Keratinocyte (primary cell): ENCODE results near the gene CMTM7. TPM values are rescaled to one million over a fixed set of nuclear protein-coding genes. Genes with fewer than 3 reads are reported as not detected.

Experiments
- DNase-seq: peaks from one replicate; pipeline ENCODE4 v3.0.0-alpha.2; 2011; ENCODE audit warnings: low read depth, missing footprints, low spot score
- FAIRE-seq: peaks from 2 replicates; lab custom pipeline; 2011; peaks lifted over from hg19 to GRCh38; lab: Jason Lieb, UNC
- H2AFZ ChIP-seq: 2 replicates; pipeline ENCODE4 v1.6.0; 2012; ENCODE audit warnings: low read length, control low read depth, inconsistent platforms; ENCODE audit not compliant: control insufficient read depth
- H3K27ac ChIP-seq: 2 replicates; pipeline ENCODE4 v1.5.1; 2011; ENCODE audit warnings: low read length; ENCODE audit not compliant: control insufficient read depth, insufficient read depth
- H3K27me3 ChIP-seq: 3 replicates; pipeline ENCODE4 v1.6.0; 2011; ENCODE audit warnings: low read length; ENCODE audit not compliant: control insufficient read depth, insufficient read depth; ENCODE audit errors: extremely low read depth
- H3K36me3 ChIP-seq, 2 experiments: 2 replicates in 1 of 2; 3 replicates in 1 of 2; pipeline ENCODE4 v1.5.1; 2011; ENCODE audit warnings: low read length in 2 of 2, mild to moderate bottlenecking in 1 of 2; ENCODE audit not compliant: control insufficient read depth in 2 of 2, insufficient read depth in 2 of 2; ENCODE audit errors: extremely low read depth in 1 of 2
- H3K4me1 ChIP-seq: 3 replicates; pipeline ENCODE4 v1.5.1; 2011; ENCODE audit warnings: low read length; ENCODE audit not compliant: control insufficient read depth, insufficient read depth; ENCODE audit errors: extremely low read depth
- H3K4me2 ChIP-seq: 3 replicates; pipeline ENCODE4 v1.6.0; 2011; ENCODE audit warnings: low read depth, low read length; ENCODE audit not compliant: control insufficient read depth, insufficient read depth; ENCODE audit errors: extremely low read depth
- H3K4me3 ChIP-seq, 3 experiments: fragments of 200-600 bp in 1 of 3; sonication (generic) in 1 of 3; 2 replicates in 2 of 3; 3 replicates in 1 of 3; pipeline ENCODE4 v1.5.1; 2011 to 2016; ENCODE audit warnings: low read length in 3 of 3, mild to moderate bottlenecking in 3 of 3, control low read depth in 2 of 3, inconsistent platforms in 1 of 3, low read depth in 1 of 3, mixed read lengths in 1 of 3, mixed run types in 1 of 3, moderate library complexity in 1 of 3; ENCODE audit not compliant: control insufficient read depth in 2 of 3, insufficient read depth in 2 of 3; ENCODE audit errors: extremely low read depth in 1 of 3
- H3K79me2 ChIP-seq: 2 replicates; pipeline ENCODE4 v1.6.0; 2012; ENCODE audit warnings: low read length; ENCODE audit not compliant: control insufficient read depth, insufficient read depth
- H3K9ac ChIP-seq: 3 replicates; pipeline ENCODE4 v1.6.0; 2011; ENCODE audit warnings: low read length; ENCODE audit not compliant: control insufficient read depth, insufficient read depth; ENCODE audit errors: extremely low read depth
- H3K9me1 ChIP-seq: 3 replicates; pipeline ENCODE4 v1.6.0; 2011; ENCODE audit warnings: low read length; ENCODE audit not compliant: control insufficient read depth, insufficient read depth; ENCODE audit errors: extremely low read depth
- H3K9me3 ChIP-seq: 2 replicates; pipeline ENCODE4 v1.5.1; 2012; ENCODE audit warnings: low read depth, low read length; ENCODE audit not compliant: control insufficient read depth
- H4K20me1 ChIP-seq: 3 replicates; pipeline ENCODE4 v1.6.0; 2011; ENCODE audit warnings: low read length; ENCODE audit not compliant: control insufficient read depth, insufficient read depth; ENCODE audit errors: extremely low read depth
- EZH2 ChIP-seq: IDR thresholded peaks from one replicate; pipeline ENCODE4 v1.6.1; 2012; ENCODE audit warnings: inconsistent platforms, mild to moderate bottlenecking, low read length, moderate library complexity
- dilution Hi-C: fragments of 300-500 bp; cut with MboI; formaldehyde crosslinking; loops from one replicate; pipeline ENCODE4 v1.7.0; 2020; ENCODE audit warnings: low sequenced_read_pairs; ENCODE audit not compliant: extremely low pct_ligation_motif_present
- polyA plus RNA-seq, 5 experiments: library from polyadenylated mRNA; depleted of rRNA in 3 of 5; stranded (reverse) in 3 of 5; stranded (forward) in 1 of 5; unstranded in 1 of 5; fragments of >200 nt; gene quantifications; 1 replicate in 1 of 5; 2 replicates in 3 of 5; 3 replicates in 1 of 5; pipeline versions ENCODE4 v1.2.1 to v1.2.3, GENCODE V29; 2011 to 2012; ENCODE audit warnings: missing spikeins in 2 of 5, low read depth in 1 of 5, low replicate concordance in 1 of 5
- TF ChIP-seq, protein P1 (sequence below), 3 experiments: IDR thresholded peaks in 1 of 3; conservative IDR thresholded peaks in 1 of 3; optimal IDR thresholded peaks in 1 of 3; 2 replicates in 2 of 3; 3 replicates in 1 of 3; pipeline versions ENCODE3 to v1.5.1; 2011; ENCODE audit warnings: low read length in 3 of 3, mild to moderate bottlenecking in 3 of 3, moderate library complexity in 2 of 3, control low read depth in 1 of 3, inconsistent platforms in 1 of 3; ENCODE audit not compliant: insufficient read depth in 2 of 3; ENCODE audit errors: extremely low read depth in 1 of 3

The CMTM7 gene
- polyA plus RNA-seq, 1 donor (not counting 4 experiments of a cell fraction or from before 2014, with no cell fraction given): 47.2 TPM

DNA sequence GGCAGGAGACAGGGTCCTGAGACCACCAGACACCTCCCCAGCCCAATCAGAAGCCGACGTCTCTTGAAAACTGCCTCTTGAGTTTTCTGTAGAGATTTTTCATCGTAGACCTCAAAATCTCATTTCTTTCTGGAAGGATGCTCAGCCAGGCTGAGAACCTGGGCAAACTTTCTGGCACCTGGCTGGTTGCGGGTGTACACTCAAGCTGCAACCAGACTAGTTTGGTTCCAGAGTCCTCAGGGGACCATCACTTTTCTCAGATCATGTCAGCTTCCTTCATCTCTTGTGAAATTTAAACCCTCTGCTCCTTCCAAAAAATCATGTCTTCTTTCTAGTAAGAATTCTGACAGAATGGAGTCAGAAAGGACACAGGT, 45.1 kb downstream of the CMTM7 start:
- no peaks in the 10 kb centered on the region for H3K27me3 ChIP-seq
- H3K4me3 ChIP-seq: no peak overlapping the region
- DNase-seq: no peak
- H3K4me1 ChIP-seq: peaks cover 48% of the 10 kb centered on the region
- FAIRE-seq: no peak
- no peak overlapping the region for H3K27ac ChIP-seq
- dilution Hi-C loops: no loop called here
- peaks cover 0 to 5% of the 10 kb centered on the region in 2 experiments for H3K36me3 ChIP-seq
- no peaks in the 10 kb centered on the region for H3K9me3 ChIP-seq
- H4K20me1 ChIP-seq: no peaks in the 10 kb centered on the region
- no peak for TF ChIP-seq EZH2
- TF ChIP-seq, protein P1, sequence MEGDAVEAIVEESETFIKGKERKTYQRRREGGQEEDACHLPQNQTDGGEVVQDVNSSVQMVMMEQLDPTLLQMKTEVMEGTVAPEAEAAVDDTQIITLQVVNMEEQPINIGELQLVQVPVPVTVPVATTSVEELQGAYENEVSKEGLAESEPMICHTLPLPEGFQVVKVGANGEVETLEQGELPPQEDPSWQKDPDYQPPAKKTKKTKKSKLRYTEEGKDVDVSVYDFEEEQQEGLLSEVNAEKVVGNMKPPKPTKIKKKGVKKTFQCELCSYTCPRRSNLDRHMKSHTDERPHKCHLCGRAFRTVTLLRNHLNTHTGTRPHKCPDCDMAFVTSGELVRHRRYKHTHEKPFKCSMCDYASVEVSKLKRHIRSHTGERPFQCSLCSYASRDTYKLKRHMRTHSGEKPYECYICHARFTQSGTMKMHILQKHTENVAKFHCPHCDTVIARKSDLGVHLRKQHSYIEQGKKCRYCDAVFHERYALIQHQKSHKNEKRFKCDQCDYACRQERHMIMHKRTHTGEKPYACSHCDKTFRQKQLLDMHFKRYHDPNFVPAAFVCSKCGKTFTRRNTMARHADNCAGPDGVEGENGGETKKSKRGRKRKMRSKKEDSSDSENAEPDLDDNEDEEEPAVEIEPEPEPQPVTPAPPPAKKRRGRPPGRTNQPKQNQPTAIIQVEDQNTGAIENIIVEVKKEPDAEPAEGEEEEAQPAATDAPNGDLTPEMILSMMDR (optimal IDR thresholded peaks at IDR 0.05 in 1 of 3, IDR thresholded peaks at IDR 0.05 in 1 of 3, conservative IDR thresholded peaks at IDR 0.05 in 1 of 3; ENCODE audit: extremely low read depth in 1 of 3, insufficient read depth in 2 of 3, low read length in 3 of 3): no peak
- peaks cover 53% of the 10 kb centered on the region for H3K79me2 ChIP-seq
- no peak overlapping the region for H3K9ac ChIP-seq
- H2AFZ ChIP-seq: no peak overlapping the region
- no peak overlapping the region for H3K4me2 ChIP-seq
- H3K9me1 ChIP-seq: peaks cover 3% of the 10 kb centered on the region

DNA sequence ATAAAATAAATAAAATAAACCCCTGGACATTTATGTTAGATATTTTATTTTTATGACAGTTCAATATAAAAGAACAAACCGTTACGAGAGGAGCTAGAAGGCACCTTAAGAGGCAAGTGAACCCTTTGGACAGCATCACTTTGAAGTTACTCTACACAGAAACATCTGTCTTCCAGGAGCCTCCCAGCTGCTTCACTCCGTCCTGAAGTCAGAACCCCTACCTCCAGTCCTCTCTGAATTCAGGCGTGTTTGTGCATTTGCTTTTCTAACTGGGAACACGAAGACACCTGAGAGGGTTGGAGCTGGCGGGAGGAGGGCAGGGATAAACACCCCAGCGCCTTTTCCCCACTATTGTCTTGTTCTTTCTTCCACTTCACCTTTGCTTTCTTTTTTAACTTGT, 46.2 kb downstream of the CMTM7 start:
- no peak for FAIRE-seq
- H3K4me1 ChIP-seq: peaks cover 49% of the 10 kb centered on the region

More for the DNA sequence above, 46.2 kb downstream of the CMTM7 start:
- Histone ChIP-seq H4K20me1 (no peaks in the 10 kb centered on the region), H3K4me2 (no peak overlapping the region), H2AFZ (no peak overlapping the region), H3K27me3 (no peaks in the 10 kb centered on the region), H3K79me2 (peaks cover 45% of the 10 kb centered on the region), H3K9me1 (no peaks in the 10 kb centered on the region), H3K4me3 (no peak overlapping the region), H3K9ac (no peak overlapping the region), H3K36me3 (peaks cover 0 to 4% of the 10 kb centered on the region in 2 experiments), H3K27ac (no peak overlapping the region), H3K9me3 (no peaks in the 10 kb centered on the region)
- TF ChIP-seq, protein P1 (optimal IDR thresholded peaks at IDR 0.05 in 1 of 3, IDR thresholded peaks at IDR 0.05 in 1 of 3, conservative IDR thresholded peaks at IDR 0.05 in 1 of 3; ENCODE audit: extremely low read depth in 1 of 3, insufficient read depth in 2 of 3, low read length in 3 of 3): no peak
- TF ChIP-seq EZH2: no peak
- dilution Hi-C loops: no loop called here
- no peak for DNase-seq
